GM18873 (cell line): ENCODE data around the gene XRRA1.
"Not testable (repeated sequence)": the region's sequence is repeated elsewhere in the genome, so short reads cannot be mapped to it uniquely, and the experiment has no call there.

Experiments used
- ATAC-seq: cut with Tn5 transposase; IDR thresholded peaks from one replicate; pipeline ENCODE4 v1.9.1; 2021; ENCODE audit warnings: mild to moderate bottlenecking, moderate library complexity, moderate number of reproducible peaks; ENCODE audit not compliant: unreplicated experiment, low FRiP score

Gene XRRA1

GRCh38 chr11:74839971-74840370 is 108.9 kb downstream of the XRRA1 start:
- no peak for ATAC-seq

DNA sequence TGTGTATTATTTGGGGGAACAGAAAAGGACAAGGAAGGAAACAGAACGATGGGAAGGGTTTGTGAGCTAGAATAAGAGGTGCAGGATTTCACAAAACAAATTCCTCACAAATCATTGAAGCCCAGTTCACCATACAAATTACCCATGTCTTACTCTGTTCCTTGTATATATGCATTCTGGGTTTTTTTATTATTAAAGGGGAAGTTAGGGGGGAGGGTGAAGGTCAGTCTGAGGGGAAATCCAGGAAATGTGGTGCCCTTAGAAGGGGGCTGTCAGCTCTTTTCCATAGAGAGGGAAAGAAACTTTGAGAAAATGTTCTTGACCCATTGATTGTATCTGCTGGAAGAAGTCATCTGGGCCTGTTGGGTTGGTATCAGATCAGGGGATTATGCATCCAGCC is 109.4 kb downstream of the XRRA1 start:
- no peak for ATAC-seq

DNA sequence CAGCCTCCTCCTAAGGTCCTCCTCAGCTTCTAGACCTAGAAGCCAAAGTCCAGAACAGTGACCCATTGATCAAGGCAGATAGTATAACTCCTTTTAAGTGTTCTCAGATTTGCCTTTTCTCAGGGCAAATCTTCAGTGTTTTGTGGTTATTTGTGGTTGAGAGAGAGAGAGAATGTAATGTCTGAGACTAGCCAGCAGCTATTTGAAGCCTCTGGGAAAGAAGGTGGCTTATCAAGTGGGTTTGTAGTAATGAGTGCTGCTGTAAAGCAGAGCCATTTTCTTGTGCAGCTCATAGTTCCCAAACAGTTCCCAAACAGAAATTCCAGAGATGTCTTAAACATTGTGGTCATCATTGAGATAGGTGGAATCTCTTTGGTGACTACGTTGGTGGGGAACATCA is 110.7 kb downstream of the XRRA1 start:
- ATAC-seq: no peak

DNA sequence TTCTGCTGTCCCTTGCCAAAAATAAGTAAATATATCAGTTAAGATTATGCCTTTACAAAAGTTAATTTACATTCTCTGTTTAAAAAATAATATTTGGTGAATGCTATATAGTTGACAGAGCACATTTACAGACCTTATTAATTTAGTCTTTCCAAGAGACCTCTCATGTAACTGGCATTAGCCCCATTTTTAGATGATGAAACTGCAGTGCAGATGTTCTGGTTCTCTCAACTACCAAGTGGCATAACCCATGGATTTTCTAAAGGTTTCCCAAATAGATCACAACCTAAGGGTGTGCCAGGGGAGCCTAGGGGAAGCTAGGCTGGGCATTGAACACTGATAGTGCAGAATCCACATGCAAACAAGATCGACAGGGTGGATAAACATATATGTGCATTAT is 111.7 kb downstream of the XRRA1 start:
- ATAC-seq: no peak

DNA sequence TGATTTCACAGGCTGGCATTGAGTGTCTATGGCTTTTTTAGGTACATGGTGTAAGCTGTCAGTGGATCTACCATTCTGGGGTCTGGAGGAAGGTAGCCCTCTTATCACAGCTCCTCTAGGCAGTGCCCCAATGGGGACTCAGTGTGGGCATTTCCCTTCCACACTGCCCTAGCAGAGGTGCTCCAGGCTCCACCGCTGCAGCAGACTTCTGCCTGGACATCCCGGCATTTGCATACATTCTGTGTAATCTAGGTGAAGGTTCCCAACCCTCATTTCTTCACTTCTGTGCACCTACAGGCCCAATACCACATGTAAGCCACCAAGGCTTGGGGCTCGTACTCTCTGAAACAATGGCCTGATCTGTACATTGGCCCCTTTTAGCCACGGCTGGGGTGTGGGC is 122.0 kb downstream of the XRRA1 start:
- no peak for ATAC-seq

- ATAC-seq: not testable (repeated sequence)
Measured at GRCh38 chr11:74825596-74825995, 123.3 kb downstream of the XRRA1 start.

GRCh38 chr11:74824285-74824982 is 124.5 kb downstream of the XRRA1 start:
- no peak for ATAC-seq

- no peak for ATAC-seq
Measured at GRCh38 chr11:74822170-74822569, 126.7 kb downstream of the XRRA1 start.

- ATAC-seq: no peak
Measured at GRCh38 chr11:74820763-74821162, 128.1 kb downstream of the XRRA1 start.

GRCh38 chr11:74819400-74819799 is 129.5 kb downstream of the XRRA1 start:
- no peak for ATAC-seq

DNA sequence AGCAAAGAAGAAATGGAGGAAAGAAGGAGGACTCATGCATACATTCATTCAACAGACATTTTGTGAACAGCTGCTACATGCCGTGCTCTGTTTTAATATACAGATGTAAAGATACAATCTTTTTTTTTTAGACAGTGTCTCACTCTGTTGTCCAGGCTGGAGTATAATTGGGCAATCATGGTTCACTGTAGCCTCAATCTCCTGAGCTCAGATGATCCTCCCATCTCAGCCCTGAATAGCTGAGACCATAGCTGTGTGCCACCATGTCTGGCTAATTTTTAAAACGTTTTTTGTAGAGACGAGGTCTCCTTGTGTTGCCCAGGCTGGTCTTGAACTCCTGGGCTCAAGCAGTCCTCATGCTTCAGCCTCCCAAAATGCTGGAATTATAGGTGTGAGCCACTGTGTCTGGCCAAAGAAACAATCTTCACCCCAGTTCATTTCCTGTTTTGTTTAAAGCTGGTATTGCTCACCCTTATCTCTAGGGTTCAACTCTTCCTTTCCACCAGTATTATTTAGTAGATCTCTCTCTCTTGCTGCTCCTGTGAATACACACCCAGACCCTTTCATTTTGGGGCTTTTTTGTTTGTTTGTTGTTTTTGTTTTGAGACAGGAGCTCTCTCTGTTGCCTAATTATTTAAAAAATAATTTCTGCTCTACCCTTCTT is 130.5 kb downstream of the XRRA1 start:
- no peak for ATAC-seq

GRCh38 chr11:74816664-74817063 is 132.2 kb downstream of the XRRA1 start:
- no peak for ATAC-seq

DNA sequence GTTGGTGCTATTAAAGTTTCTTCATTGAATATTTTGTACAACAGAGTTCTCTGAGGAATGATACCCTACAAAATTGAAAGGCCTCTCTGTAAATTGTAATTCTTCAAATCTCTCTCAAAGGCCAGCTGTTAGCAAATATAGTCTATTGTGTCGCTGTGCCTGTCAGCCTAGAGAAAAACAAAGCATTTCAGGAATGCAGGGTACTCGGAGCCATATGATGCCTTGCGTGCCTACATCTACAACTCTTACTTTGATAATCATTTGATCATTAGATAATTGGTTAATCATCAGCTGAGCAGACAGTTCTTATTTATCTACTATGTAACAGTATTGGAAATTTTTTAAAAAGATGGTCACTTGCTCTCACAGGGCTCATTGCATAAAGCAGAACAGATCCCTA is 132.9 kb downstream of the XRRA1 start:
- no peak for ATAC-seq

DNA sequence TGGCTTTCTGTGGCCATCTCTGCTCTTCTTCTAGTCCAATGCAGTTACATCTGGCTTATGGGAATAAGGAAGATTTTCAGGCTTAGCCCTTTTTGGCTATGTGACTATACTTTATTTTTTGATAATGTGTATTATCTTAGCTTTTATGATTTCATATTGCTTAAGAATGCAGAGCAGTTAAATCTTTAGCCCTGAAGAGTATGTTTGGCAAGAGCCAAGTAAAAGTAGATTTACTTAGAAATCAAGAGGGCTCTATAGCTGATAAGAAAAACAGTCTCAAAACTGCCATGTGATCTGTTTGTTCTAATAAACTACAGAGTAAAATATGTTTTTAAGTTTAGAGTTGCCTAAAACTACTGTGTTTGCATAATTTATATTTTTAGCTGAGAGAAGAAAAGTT is 139.1 kb downstream of the XRRA1 start:
- no peak for ATAC-seq

DNA sequence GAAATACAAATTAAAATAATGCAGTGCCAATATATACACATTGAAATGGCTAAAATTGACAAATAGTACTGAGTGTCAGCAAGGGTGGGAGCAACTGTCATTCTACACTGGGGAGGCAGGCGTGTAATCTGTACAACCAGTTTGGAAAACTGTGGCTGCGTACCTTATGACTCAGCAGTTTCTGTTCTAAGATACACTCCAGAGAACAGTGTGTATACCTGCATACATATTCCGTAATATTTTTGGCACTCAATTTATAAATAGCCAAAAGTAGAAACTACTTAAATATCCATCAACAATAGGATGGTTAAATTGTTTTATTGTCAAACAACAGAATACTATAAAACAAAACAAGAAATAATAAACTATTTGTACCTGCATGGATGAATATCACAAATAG is 142.6 kb downstream of the XRRA1 start:
- ATAC-seq: no peak

DNA sequence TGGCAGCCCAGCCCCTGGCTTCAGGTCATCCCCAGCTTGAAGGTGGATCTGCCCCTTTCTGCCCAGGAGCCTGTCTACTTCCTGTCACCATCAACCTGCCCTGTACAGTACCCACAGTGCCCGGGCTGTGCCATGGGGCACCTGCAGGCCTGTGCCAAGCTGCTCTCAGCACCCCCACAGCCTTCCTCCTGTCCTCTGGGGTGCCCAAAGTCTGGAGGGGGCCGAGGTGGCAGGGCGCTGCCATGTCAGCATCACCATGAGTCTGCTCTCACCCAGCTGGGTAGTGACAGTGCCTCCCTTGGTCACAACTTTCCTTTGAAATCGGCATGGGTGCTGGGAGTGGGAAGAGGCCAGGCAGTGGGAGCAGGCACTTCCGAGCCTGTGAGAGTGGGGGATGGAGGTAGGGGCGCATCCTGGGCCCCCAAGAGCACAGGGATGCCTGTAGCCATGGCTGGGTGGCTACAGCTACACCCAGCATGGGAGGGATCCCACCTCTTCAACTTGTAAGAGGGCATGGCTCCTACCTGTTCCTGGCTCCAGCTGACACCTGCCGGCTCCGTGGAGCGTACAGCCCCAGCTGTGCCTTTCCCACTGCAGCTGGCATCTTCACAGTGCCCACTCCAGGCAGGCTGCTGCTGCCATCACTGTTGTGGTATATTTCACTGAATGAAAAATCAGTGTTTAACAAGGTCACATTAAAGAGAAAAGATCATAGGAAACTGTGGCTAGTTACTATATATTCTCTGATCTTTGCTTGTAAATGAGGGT is 157.4 kb downstream of the XRRA1 start:
- ATAC-seq: no peak
